ENCODE results near the gene AKNA.

The AKNA gene

DNA sequence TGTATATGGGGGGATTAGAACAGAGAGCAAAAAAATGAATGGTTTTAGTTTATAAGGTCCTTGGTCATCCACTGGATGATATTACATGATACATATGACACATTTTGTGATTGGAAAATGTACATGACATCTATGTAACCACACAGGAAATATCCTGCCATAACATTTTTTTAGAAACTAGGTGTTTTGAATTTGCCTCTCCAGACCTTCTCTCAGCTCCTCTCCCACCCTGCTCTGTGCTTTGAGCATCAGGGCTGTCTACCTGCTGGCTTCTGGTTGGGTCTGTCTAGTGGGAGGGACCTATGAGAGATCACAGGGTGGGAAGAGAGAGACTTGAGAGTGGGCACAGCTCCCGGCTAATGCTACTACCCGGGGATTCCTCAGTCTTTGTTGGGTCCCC is 24.4 kb downstream of the AKNA start:
- Mint-ChIP-seq H3K4me1 (peaks cover 4% of the 10 kb centered on the region), H3K36me3 (ENCODE audit: low read depth) (peaks cover 34% of the 10 kb centered on the region), H3K4me3 (no peak overlapping the region), H3K27me3 (ENCODE audit: low read depth, poor library complexity) (no peaks in the 10 kb centered on the region), H3K9me3 (no peaks in the 10 kb centered on the region), H3K27ac (no peak overlapping the region)
- no peak for DNase-seq
- TF ChIP-seq, protein P1, sequence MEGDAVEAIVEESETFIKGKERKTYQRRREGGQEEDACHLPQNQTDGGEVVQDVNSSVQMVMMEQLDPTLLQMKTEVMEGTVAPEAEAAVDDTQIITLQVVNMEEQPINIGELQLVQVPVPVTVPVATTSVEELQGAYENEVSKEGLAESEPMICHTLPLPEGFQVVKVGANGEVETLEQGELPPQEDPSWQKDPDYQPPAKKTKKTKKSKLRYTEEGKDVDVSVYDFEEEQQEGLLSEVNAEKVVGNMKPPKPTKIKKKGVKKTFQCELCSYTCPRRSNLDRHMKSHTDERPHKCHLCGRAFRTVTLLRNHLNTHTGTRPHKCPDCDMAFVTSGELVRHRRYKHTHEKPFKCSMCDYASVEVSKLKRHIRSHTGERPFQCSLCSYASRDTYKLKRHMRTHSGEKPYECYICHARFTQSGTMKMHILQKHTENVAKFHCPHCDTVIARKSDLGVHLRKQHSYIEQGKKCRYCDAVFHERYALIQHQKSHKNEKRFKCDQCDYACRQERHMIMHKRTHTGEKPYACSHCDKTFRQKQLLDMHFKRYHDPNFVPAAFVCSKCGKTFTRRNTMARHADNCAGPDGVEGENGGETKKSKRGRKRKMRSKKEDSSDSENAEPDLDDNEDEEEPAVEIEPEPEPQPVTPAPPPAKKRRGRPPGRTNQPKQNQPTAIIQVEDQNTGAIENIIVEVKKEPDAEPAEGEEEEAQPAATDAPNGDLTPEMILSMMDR (IDR thresholded peaks at IDR 0.05): no peak

DNA sequence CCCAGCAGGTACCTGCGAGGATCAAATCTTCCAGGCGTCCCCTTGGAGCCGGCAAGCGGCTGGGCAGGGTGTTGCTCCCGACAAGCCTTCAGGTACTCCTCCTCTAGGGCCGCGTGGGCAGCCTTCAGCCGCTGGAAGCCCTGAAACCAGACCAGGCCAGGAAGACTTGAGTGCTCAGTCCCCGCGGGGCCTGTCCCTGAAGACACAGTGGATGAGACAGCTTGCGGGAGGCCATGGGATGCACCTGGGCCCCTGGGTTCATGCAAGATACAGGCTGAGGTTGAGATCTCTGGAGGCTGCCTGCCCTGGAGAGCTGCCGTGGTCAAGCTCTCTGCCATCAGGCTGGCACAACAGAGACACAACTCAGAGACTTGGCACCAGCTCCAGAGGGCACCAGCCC is 25.4 kb downstream of the AKNA start:
- H3K4me1 Mint-ChIP-seq: peaks cover 4% of the 10 kb centered on the region

DNA sequence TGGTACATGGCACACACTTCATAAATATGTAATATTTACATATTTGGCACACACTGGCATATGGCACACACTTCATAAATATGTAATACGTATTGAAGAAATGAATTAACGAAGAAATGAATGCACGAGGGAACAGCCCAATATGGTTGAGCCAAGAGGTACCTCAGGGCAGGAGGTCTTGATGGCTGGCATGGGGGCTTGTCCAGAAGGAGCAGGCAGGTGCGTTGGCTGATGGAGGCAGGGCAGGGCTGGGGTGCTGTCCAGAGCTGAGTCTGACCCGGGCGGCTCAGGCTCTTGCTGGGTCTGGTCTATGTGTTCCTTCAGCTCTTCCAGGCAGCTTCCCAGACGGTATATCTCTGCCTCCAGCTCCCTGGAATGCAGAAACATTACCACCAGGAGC is 26.2 kb downstream of the AKNA start:
- H3K4me1 Mint-ChIP-seq: peaks cover 4% of the 10 kb centered on the region
- peaks cover 43% of the 10 kb centered on the region for H3K36me3 Mint-ChIP-seq (ENCODE audit: low read depth)
- no peak overlapping the region for H3K27ac Mint-ChIP-seq
- DNase-seq: no peak
- H3K27me3 Mint-ChIP-seq (ENCODE audit: low read depth, poor library complexity): no peaks in the 10 kb centered on the region
- H3K9me3 Mint-ChIP-seq: no peaks in the 10 kb centered on the region
- no peak overlapping the region for H3K4me3 Mint-ChIP-seq
- TF ChIP-seq, protein P1 (IDR thresholded peaks at IDR 0.05): no peak

More for the DNA sequence above, 25.4 kb downstream of the AKNA start:
- H3K4me3 Mint-ChIP-seq: no peak overlapping the region
- TF ChIP-seq, protein P1 (IDR thresholded peaks at IDR 0.05): no peak
- H3K36me3 Mint-ChIP-seq (ENCODE audit: low read depth): peaks cover 40% of the 10 kb centered on the region
- H3K27me3 Mint-ChIP-seq (ENCODE audit: low read depth, poor library complexity): no peaks in the 10 kb centered on the region
- H3K27ac Mint-ChIP-seq: no peak overlapping the region
- no peak for DNase-seq
- no peaks in the 10 kb centered on the region for H3K9me3 Mint-ChIP-seq

DNA sequence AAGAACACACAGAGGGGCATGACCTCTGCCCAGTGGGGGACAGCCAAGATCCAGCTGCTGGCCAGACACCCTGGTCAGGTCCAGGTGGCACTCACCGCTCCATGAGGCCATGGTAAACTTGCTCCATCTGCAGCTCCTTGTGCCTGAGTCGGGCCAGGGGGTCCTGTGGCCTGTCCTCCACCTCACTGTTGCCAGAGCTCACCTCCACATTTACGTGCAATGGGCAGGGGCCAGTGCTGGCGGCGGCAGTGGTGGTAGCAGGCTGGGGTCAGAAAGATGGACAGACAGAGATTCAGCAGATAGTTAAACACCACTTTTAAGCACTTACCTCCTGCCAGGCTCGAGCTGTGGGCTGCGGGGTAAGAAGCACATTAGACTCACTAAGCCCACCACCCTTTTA is 28.0 kb downstream of the AKNA start:
- no peak for DNase-seq
- Mint-ChIP-seq H3K27ac (no peak overlapping the region), H3K27me3 (ENCODE audit: low read depth, poor library complexity) (no peaks in the 10 kb centered on the region), H3K9me3 (no peaks in the 10 kb centered on the region), H3K4me1 (peaks cover 4% of the 10 kb centered on the region), H3K36me3 (ENCODE audit: low read depth) (peaks cover 41% of the 10 kb centered on the region), H3K4me3 (no peak overlapping the region)
- TF ChIP-seq, protein P1 (IDR thresholded peaks at IDR 0.05): no peak

DNA sequence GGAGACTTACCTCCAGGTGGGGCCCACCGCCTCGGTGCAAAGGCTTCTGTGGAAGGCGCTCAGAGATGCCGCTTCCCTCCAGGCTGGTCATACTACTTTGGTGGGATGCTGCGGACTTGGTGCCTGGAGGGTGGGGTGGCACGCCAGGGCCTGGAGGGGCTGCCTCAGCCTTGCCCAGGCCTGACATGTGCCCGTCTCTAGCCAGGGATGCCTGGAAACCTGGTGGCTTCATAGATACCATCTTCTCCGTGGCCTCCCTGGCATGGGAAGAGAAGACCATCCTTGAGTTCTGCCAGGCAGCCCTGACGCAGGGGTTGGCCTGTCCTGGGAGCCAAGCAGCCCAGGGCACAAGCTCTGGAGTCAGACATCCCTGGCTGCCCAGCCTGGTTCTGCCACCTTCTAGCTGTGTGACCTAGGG is 29.9 kb downstream of the AKNA start:
- Mint-ChIP-seq H3K4me1 (no peaks in the 10 kb centered on the region), H3K36me3 (ENCODE audit: low read depth) (peaks cover 30% of the 10 kb centered on the region), H3K27me3 (ENCODE audit: low read depth, poor library complexity) (no peaks in the 10 kb centered on the region), H3K27ac (no peak overlapping the region), H3K4me3 (no peak overlapping the region), H3K9me3 (no peaks in the 10 kb centered on the region)
- TF ChIP-seq, protein P1 (IDR thresholded peaks at IDR 0.05): no peak
- no peak for DNase-seq

DNA sequence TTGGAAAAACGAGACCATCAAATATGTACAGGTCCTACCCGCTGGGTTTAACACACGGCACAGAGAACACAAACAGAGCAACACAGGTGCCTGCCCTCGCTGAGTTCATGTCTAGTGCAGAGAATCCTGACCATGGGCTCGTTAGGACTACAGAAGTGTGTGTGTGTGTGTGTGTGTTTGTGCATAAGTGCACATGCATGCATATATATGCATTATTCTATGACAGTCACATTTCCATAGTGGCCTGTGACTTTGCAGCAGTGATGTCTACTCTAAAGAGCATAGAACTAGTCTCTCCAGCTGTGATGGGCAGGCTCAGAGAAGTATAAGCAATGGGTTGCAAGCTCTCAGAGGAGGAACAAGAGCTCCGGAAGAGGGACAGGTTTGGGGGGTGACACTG is 30.4 kb downstream of the AKNA start:
- H3K4me1 Mint-ChIP-seq: no peaks in the 10 kb centered on the region
- H3K27me3 Mint-ChIP-seq (ENCODE audit: low read depth, poor library complexity): no peaks in the 10 kb centered on the region
- H3K9me3 Mint-ChIP-seq: no peaks in the 10 kb centered on the region
- no peak overlapping the region for H3K4me3 Mint-ChIP-seq
- H3K27ac Mint-ChIP-seq: no peak overlapping the region
- TF ChIP-seq, protein P1 (IDR thresholded peaks at IDR 0.05): no peak
- no peak for DNase-seq
- H3K36me3 Mint-ChIP-seq (ENCODE audit: low read depth): peaks cover 30% of the 10 kb centered on the region

Data from nephron progenitor cell (in vitro differentiated cells).